ENCODE data around the gene CD248. TPM values are rescaled to one million over a fixed set of nuclear protein-coding genes. Genes with fewer than 3 reads are reported as not detected.

CD248 gene
- total and polyA plus RNA-seq, 3 experiments from 2014 or later = 2.9 to 18.9 (median 3.1) TPM

- Mint-ChIP-seq H3K27me3 (peaks cover 0 to 3% of the 10 kb centered on the region in 2 donors), H3K27ac (peak overlapping the region in 4 of 8 donors; percentile 90 to 94 (median 93)), H3K4me1 (peaks cover 33 to 47% (median 34%) of the 10 kb centered on the region in 3 donors), H3K36me3 (peaks cover 0 to 8% (median 1%) of the 10 kb centered on the region in 3 donors), H3K4me3 (no peak overlapping the region), H3K9me3 (no peaks in the 10 kb centered on the region)
- Histone ChIP-seq H3K36me3 (ENCODE audit: insufficient read depth, low read length) (no peaks in the 10 kb centered on the region), H3K27ac (ENCODE audit: low read depth, low read length) (no peak overlapping the region), H3K27me3 (ENCODE audit: insufficient read depth, low read length, poor library complexity, severe bottlenecking) (no peaks in the 10 kb centered on the region), H3K4me3 (ENCODE audit: low read length) (no peak overlapping the region), H3K9me3 (ENCODE audit: low read length) (no peaks in the 10 kb centered on the region), H3K4me1 (ENCODE audit: insufficient read depth, low read length) (peaks cover 40% of the 10 kb centered on the region)
- POLR2A ChIA-PET = interaction anchor here (1.6 kb wide), 1 partner anchor 17 kb away, joined by 6 read pairs; no protein-coding TSS in a partner anchor
- DNase-seq = no peak
- CTCF ChIA-PET = interaction anchor here (0.7 to 2.5 kb wide), 7 partner anchors 11 to 60 kb away, joined by 3 to 46 read pairs (median 6); partner anchors contain the start of genes BRMS1 and CD248
These were observed 12.4 kb upstream of the CD248 start for GRCh38 chr11:66329165-66329673.

GRCh38 chr11:66328302-66329144 is 11.7 kb upstream of the CD248 start:
- Histone ChIP-seq H3K36me3 (ENCODE audit: insufficient read depth, low read length) (no peaks in the 10 kb centered on the region), H3K27me3 (ENCODE audit: insufficient read depth, low read length, poor library complexity, severe bottlenecking) (no peaks in the 10 kb centered on the region), H3K27ac (ENCODE audit: low read depth, low read length) (peak overlapping the region; percentile 22), H3K4me3 (ENCODE audit: low read length) (peak overlapping the region; percentile 38), H3K4me1 (ENCODE audit: insufficient read depth, low read length) (peaks cover 40% of the 10 kb centered on the region), H3K9me3 (ENCODE audit: low read length) (no peaks in the 10 kb centered on the region)
- POLR2A ChIA-PET = interaction anchor here (1.6 kb wide), 1 partner anchor 16 kb away, joined by 6 read pairs; no protein-coding TSS in a partner anchor
- Mint-ChIP-seq H3K9me3 (no peaks in the 10 kb centered on the region), H3K27me3 (peaks cover 0 to 3% of the 10 kb centered on the region in 2 donors), H3K27ac (peak overlapping the region; percentile 79 to 94 (median 92)), H3K36me3 (peaks cover 0 to 7% (median 0%) of the 10 kb centered on the region in 3 donors), H3K4me3 (peak overlapping the region; percentile 15 to 70 (median 57)), H3K4me1 (peaks cover 35 to 51% (median 37%) of the 10 kb centered on the region in 3 donors)
- DNase-seq = peak; percentile 70 to 85 (median 79)
- CTCF ChIA-PET = interaction anchor here (0.7 to 2.5 kb wide), 7 partner anchors 11 to 61 kb away, joined by 3 to 46 read pairs (median 6); partner anchors contain the start of genes BRMS1 and CD248

GRCh38 chr11:66328031-66328301 is 11.1 kb upstream of the CD248 start:
- Mint-ChIP-seq H3K4me3 (peak overlapping the region in 6 of 7 donors; percentile 35 to 70 (median 58)), H3K9me3 (no peaks in the 10 kb centered on the region), H3K27ac (peak overlapping the region; percentile 79 to 94 (median 92)), H3K36me3 (peaks cover 0 to 5% (median 0%) of the 10 kb centered on the region in 3 donors), H3K27me3 (peaks cover 0 to 3% of the 10 kb centered on the region in 2 donors), H3K4me1 (peaks cover 38 to 51% (median 40%) of the 10 kb centered on the region in 3 donors)
- Histone ChIP-seq H3K4me3 (ENCODE audit: low read length) (peak overlapping the region; percentile 2), H3K27me3 (ENCODE audit: insufficient read depth, low read length, poor library complexity, severe bottlenecking) (no peaks in the 10 kb centered on the region), H3K36me3 (ENCODE audit: insufficient read depth, low read length) (no peaks in the 10 kb centered on the region), H3K4me1 (ENCODE audit: insufficient read depth, low read length) (peaks cover 40% of the 10 kb centered on the region), H3K27ac (ENCODE audit: low read depth, low read length) (peak overlapping the region; percentile 22), H3K9me3 (ENCODE audit: low read length) (no peaks in the 10 kb centered on the region)
- ChIA-PET CTCF (no interaction called here), POLR2A (no interaction called here)
- peak in 4 of 5 donors; percentile 50 to 83 (median 68) for DNase-seq

GRCh38 chr11:66327171-66328030 is 10.6 kb upstream of the CD248 start:
- Histone ChIP-seq H3K36me3 (ENCODE audit: insufficient read depth, low read length) (no peaks in the 10 kb centered on the region), H3K4me3 (ENCODE audit: low read length) (peak overlapping the region; percentile 2), H3K4me1 (ENCODE audit: insufficient read depth, low read length) (peaks cover 40% of the 10 kb centered on the region), H3K27me3 (ENCODE audit: insufficient read depth, low read length, poor library complexity, severe bottlenecking) (no peaks in the 10 kb centered on the region), H3K27ac (ENCODE audit: low read depth, low read length) (no peak overlapping the region), H3K9me3 (ENCODE audit: low read length) (no peaks in the 10 kb centered on the region)
- Mint-ChIP-seq H3K9me3 (no peaks in the 10 kb centered on the region), H3K27me3 (peaks cover 0 to 3% of the 10 kb centered on the region in 2 donors), H3K4me3 (peak overlapping the region; percentile 6 to 70 (median 35)), H3K4me1 (peaks cover 40 to 52% (median 40%) of the 10 kb centered on the region in 3 donors), H3K36me3 (no peaks in the 10 kb centered on the region), H3K27ac (peak overlapping the region; percentile 79 to 94 (median 92))
- no peak for DNase-seq
- ChIA-PET CTCF (interaction anchor here (1.1 to 4.0 kb wide), 3 partner anchors 10 to 58 kb away, joined by 3 to 47 read pairs (median 8); partner anchors contain the start of gene CD248), POLR2A (interaction anchor here (0.5 to 1.8 kb wide), 5 partner anchors 10 to 929 kb away, joined by 3 to 10 read pairs (median 6); partner anchors contain the start of gene CD248)

- Mint-ChIP-seq H3K9me3 (no peaks in the 10 kb centered on the region), H3K4me1 (peaks cover 42 to 55% (median 42%) of the 10 kb centered on the region in 3 donors), H3K27me3 (peaks cover 0 to 3% of the 10 kb centered on the region in 2 donors), H3K27ac (peak overlapping the region; percentile 68 to 96 (median 84)), H3K4me3 (peak overlapping the region in 3 of 7 donors; percentile 52 to 65 (median 65)), H3K36me3 (no peaks in the 10 kb centered on the region)
- DNase-seq = peak in 1 of 5 donors; percentile 57
- POLR2A ChIA-PET = interaction anchor here (0.5 to 1.8 kb wide), 6 partner anchors 9 to 930 kb away, joined by 3 to 10 read pairs (median 5); partner anchors contain the start of gene CD248
- Histone ChIP-seq H3K4me1 (ENCODE audit: insufficient read depth, low read length) (peaks cover 44% of the 10 kb centered on the region), H3K36me3 (ENCODE audit: insufficient read depth, low read length) (no peaks in the 10 kb centered on the region), H3K4me3 (ENCODE audit: low read length) (no peak overlapping the region), H3K27ac (ENCODE audit: low read depth, low read length) (no peak overlapping the region), H3K27me3 (ENCODE audit: insufficient read depth, low read length, poor library complexity, severe bottlenecking) (no peaks in the 10 kb centered on the region), H3K9me3 (ENCODE audit: low read length) (no peaks in the 10 kb centered on the region)
- CTCF ChIA-PET = interaction anchor here (1.1 to 4.0 kb wide), 3 partner anchors 9 to 59 kb away, joined by 3 to 47 read pairs (median 8); partner anchors contain the start of gene CD248
These were observed 9.6 kb upstream of the CD248 start for GRCh38 chr11:66326261-66327111.

GRCh38 chr11:66325263-66325671 is 8.4 kb upstream of the CD248 start:
- Histone ChIP-seq H3K4me1 (ENCODE audit: insufficient read depth, low read length) (peaks cover 46% of the 10 kb centered on the region), H3K9me3 (ENCODE audit: low read length) (no peaks in the 10 kb centered on the region), H3K27me3 (ENCODE audit: insufficient read depth, low read length, poor library complexity, severe bottlenecking) (no peaks in the 10 kb centered on the region), H3K4me3 (ENCODE audit: low read length) (no peak overlapping the region), H3K27ac (ENCODE audit: low read depth, low read length) (no peak overlapping the region), H3K36me3 (ENCODE audit: insufficient read depth, low read length) (no peaks in the 10 kb centered on the region)
- Mint-ChIP-seq H3K27me3 (peaks cover 0 to 3% of the 10 kb centered on the region in 2 donors), H3K4me3 (peak overlapping the region in 1 of 7 donors; percentile 13), H3K36me3 (no peaks in the 10 kb centered on the region), H3K27ac (peak overlapping the region in 7 of 8 donors; percentile 34 to 96 (median 76)), H3K4me1 (peaks cover 42 to 56% (median 43%) of the 10 kb centered on the region in 3 donors), H3K9me3 (peaks cover 0 to 1% (median 0%) of the 10 kb centered on the region in 5 donors)
- ChIA-PET CTCF (interaction anchor here (1.1 to 4.0 kb wide), 2 partner anchors 13 to 16 kb away, joined by 3 to 47 read pairs; no protein-coding TSS in a partner anchor), POLR2A (no interaction called here)
- DNase-seq = no peak
